Fibroblast of pulmonary artery (primary cell): ENCODE results near the gene CIPC.

Source experiments
- DNase-seq: peaks from one replicate; pipeline ENCODE4 v3.0.0-alpha.2; 2010; ENCODE audit warnings: low read depth
- H3K4me3 ChIP-seq: replicated peaks from 2 replicates; pipeline ENCODE4 v1.5.1; 2011; ENCODE audit warnings: low read depth, mild to moderate bottlenecking, control low read depth, low read length, moderate library complexity
- TF ChIP-seq, protein P1 (sequence below): IDR thresholded peaks from 2 replicates; pipeline ENCODE4 v1.5.1; 2011; ENCODE audit warnings: mild to moderate bottlenecking, control low read depth, low read length, inconsistent platforms; ENCODE audit errors: missing control alignments

Gene CIPC

DNA sequence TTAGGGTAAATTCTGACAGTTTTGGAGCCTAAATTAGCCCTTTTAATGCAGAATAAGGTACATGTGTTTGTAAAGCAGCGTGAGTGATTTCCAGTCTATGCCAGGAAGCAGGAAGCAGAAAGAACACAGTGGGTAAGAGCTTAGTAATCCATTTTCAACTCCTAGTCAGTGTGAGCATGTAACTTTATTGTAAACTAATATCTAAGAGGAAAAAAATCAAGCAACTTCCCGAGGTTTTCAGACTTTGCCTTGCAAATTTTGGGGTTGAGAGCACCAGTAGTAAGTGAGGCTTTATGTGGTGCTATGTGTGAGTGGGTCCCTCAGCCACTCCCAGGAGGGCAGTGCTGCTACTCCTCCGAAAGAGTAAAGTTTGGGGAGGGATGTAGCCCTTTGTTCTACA is 2.9 kb downstream of the CIPC start:
- H3K4me3 ChIP-seq = no peak overlapping the region
- TF ChIP-seq, protein P1, sequence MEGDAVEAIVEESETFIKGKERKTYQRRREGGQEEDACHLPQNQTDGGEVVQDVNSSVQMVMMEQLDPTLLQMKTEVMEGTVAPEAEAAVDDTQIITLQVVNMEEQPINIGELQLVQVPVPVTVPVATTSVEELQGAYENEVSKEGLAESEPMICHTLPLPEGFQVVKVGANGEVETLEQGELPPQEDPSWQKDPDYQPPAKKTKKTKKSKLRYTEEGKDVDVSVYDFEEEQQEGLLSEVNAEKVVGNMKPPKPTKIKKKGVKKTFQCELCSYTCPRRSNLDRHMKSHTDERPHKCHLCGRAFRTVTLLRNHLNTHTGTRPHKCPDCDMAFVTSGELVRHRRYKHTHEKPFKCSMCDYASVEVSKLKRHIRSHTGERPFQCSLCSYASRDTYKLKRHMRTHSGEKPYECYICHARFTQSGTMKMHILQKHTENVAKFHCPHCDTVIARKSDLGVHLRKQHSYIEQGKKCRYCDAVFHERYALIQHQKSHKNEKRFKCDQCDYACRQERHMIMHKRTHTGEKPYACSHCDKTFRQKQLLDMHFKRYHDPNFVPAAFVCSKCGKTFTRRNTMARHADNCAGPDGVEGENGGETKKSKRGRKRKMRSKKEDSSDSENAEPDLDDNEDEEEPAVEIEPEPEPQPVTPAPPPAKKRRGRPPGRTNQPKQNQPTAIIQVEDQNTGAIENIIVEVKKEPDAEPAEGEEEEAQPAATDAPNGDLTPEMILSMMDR = no peak
- DNase-seq = no peak

GRCh38 chr14:77102154-77102553 is 4.1 kb downstream of the CIPC start:
- TF ChIP-seq, protein P1 = no peak
- no peak overlapping the region for H3K4me3 ChIP-seq
- DNase-seq = no peak

DNA sequence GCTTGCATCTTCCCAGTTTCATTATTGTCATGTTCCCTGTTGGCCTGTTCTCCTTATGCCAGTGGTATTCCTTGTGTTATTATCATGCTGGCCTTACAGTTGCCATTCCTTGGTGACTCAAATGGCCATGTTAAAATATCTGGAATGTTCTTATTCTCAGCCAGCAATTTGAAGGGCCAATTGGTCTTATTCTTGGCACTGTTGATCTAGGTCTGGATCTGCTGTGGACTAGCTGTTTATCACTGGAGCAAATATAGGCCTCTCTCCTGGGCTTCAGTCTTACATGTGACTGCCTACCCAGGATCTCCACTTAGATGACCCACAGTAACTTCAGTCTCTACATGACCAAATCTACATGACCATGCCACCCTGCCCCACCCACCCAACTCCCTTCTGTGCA is 5.4 kb downstream of the CIPC start:
- DNase-seq = no peak
- H3K4me3 ChIP-seq = no peak overlapping the region
- TF ChIP-seq, protein P1 = no peak

DNA sequence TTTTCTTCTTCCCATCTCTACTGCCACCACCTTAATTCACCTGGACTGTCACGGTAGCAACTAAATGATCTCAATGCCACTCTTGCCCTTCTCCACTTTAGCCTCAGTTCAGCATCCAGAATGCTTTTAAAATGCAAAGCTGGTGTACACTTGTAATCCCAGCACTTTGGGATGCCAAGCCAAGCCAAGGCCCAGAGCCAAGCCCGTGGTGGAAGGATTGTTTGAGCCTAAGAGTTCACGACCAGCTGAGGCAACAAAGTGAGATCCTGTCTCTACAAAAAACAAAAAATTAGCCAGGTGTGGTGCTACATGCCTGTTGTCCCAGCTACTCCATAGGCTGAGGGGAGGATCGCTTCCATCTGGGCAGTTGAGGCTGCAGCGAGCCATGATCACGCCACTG is 5.9 kb downstream of the CIPC start:
- DNase-seq = no peak
- TF ChIP-seq, protein P1 = no peak
- no peak overlapping the region for H3K4me3 ChIP-seq

DNA sequence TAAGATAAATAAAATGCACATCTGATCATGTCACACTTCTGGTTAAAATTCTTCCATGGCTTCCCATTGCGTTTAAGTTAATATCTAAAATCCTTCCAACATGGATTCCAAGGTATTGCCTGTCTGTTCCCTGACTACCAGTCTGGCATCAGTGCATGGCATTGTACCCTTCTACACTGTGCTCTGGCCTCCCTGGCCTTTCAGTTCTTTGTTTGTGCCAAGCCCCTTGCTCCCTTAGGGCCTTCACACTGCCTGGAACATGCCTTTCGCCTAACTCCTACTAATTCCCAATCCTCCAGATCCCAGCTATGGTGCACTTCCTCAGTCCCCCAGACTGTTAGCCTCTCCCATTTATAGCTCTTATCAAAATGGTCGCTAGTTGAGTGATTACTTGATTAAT is 6.3 kb downstream of the CIPC start:
- no peak overlapping the region for H3K4me3 ChIP-seq
- no peak for DNase-seq
- TF ChIP-seq, protein P1 = no peak

GRCh38 chr14:77105145-77105939 is 7.3 kb downstream of the CIPC start:
- TF ChIP-seq, protein P1 = no peak
- no peak overlapping the region for H3K4me3 ChIP-seq
- no peak for DNase-seq

DNA sequence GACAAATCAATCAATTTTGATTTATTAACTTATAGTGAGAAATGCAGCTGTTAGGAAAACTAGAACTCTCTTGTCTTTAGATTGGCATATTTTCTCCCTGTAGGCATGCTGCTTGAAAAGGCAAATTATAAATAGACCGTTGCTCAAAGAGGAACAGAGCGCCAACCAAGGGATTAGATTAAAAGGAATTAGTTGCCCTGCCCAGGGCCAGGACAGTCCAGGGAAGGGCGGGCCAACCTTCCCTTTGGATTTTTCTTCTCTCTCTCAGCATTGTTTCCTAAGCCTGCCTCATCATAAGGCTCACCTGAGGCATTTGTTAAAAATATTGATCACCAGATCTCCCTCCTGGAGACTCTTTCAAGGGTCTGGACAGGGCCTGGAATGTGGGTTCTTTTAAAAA is 8.6 kb downstream of the CIPC start:
- H3K4me3 ChIP-seq = no peak overlapping the region
- TF ChIP-seq, protein P1 = no peak
- no peak for DNase-seq
